ENCODE measurements around the gene KIAA1671.

The KIAA1671 gene

DNA sequence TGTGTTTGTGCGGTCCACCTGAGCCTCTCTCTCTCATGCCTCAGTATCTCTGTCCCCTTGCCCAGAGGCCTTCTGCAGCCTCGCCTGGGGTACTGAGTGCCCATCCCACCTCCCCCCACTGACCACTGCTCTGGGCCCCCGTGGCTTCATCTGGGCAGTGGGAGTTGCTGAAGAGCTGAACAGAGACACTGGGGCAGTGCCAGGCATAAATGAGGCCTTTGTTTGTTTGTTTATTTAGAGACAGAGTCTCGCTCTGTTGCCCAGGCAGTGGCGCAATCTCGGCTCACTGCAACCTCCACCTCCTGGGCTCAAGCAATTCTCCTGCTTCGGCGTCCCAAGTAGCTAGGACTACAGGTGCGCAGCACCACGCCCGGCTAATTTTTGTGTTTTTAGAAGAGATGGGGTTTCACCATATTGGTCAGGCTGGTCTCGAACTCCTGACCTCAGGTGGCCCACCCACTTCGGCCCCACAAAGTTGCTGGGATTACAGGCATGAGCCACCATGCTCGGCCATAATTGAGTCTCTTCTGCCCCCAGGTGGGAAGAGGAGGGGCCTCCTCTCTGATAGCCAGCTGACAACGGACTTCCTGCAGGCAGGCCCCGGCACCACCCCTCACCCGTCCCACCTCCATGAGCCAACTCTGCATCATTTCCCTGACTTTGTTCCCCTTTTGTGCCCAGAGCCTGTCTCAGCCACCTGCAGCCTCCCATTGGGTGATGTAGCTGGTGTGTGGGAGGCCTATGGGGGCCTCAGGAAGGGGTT lies 256.4 kb downstream of the KIAA1671 start:
- no peak overlapping the region for H3K4me3 ChIP-seq (ENCODE audit: low read depth, low read length)
- TF ChIP-seq, protein P1, sequence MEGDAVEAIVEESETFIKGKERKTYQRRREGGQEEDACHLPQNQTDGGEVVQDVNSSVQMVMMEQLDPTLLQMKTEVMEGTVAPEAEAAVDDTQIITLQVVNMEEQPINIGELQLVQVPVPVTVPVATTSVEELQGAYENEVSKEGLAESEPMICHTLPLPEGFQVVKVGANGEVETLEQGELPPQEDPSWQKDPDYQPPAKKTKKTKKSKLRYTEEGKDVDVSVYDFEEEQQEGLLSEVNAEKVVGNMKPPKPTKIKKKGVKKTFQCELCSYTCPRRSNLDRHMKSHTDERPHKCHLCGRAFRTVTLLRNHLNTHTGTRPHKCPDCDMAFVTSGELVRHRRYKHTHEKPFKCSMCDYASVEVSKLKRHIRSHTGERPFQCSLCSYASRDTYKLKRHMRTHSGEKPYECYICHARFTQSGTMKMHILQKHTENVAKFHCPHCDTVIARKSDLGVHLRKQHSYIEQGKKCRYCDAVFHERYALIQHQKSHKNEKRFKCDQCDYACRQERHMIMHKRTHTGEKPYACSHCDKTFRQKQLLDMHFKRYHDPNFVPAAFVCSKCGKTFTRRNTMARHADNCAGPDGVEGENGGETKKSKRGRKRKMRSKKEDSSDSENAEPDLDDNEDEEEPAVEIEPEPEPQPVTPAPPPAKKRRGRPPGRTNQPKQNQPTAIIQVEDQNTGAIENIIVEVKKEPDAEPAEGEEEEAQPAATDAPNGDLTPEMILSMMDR (IDR thresholded peaks at IDR 0.05; ENCODE audit: control insufficient read depth, extremely low read depth, insufficient read depth): no peak
- DNase-seq (ENCODE audit: low read depth): no peak

DNA sequence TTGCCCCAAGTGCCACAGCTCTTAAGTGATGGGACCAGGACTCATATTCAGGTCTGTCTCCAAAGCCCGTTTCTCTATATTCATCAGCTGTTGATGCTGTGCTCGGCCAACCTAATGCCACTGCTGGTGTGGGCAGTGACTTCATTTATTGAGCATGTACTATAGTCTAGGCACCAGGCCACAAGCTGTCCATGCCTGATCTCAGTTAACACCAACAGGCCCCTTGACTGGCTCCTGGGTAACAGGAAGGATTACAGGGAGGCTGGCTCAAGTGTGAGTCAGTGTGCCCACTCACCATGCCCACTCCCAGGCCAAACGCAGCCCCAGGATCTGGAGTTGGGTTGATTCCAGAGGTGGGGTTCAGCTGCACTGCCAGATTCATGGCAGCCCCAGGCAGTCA lies 258.3 kb downstream of the KIAA1671 start:
- H3K4me3 ChIP-seq (ENCODE audit: low read depth, low read length): no peak overlapping the region
- TF ChIP-seq, protein P1 (IDR thresholded peaks at IDR 0.05; ENCODE audit: control insufficient read depth, extremely low read depth, insufficient read depth): no peak
- no peak for DNase-seq (ENCODE audit: low read depth)

DNA sequence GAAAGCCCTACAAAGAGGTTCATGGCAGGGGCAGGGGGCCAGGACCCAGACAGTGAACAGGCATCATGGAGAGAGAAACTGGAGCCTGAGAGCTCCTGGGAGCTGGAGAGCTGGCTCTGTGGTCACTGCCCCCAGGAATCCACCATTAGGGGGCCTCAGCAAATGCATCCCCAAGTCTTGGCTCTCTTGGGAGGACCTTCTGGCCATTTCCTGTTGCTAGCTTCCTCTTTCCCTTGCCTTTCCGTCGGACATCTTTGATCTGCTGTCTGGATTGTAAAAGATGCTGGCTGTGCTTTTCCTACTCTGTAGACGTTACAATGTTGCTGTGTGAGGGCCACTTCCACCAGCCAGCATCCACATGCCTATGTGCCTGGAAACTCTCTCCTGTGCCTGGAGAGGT lies 259.8 kb downstream of the KIAA1671 start:
- no peak for DNase-seq (ENCODE audit: low read depth)
- TF ChIP-seq, protein P1 (IDR thresholded peaks at IDR 0.05; ENCODE audit: control insufficient read depth, extremely low read depth, insufficient read depth): no peak
- no peak overlapping the region for H3K4me3 ChIP-seq (ENCODE audit: low read depth, low read length)

DNA sequence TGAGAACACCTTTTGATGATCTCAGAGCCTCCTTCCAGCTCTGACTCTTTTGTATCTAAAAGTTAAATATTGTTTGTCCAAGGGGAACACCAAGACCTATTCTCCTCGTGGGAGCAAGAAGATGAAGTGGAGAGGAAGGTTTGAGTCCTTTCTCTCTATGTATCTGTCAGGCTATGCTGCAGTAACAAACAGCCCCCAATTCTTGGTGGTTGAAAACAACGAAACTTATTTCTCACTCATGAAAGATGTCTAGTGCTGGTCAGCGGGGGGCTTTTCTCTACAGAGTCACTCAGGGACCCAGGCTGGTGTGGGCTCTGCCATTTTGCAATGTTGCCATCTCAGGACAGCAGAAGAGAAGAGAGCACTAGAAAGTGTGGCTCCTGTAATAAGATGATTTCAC lies 260.7 kb downstream of the KIAA1671 start:
- TF ChIP-seq, protein P1 (IDR thresholded peaks at IDR 0.05; ENCODE audit: control insufficient read depth, extremely low read depth, insufficient read depth): no peak
- H3K4me3 ChIP-seq (ENCODE audit: low read depth, low read length): no peak overlapping the region
- no peak for DNase-seq (ENCODE audit: low read depth)

DNA sequence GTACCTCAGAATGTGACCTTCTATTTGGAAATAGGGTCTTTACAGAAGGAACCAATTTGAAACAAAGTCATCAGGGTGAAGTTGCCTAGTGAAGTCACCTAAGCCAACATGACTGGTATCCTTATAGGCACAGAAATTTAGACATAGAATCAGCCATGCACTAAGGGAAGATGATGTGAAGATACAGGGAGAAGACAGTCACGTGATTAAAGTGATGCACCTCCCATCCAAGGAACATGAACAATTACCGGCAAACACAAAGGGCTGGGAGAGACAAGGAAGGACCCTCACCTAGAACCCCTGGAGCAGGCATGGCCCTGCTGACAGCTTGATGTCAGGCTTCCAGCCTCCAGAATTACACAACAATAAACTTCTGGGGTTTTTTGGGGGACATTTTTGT lies 263.7 kb downstream of the KIAA1671 start:
- H3K4me3 ChIP-seq (ENCODE audit: low read depth, low read length): no peak overlapping the region
- no peak for DNase-seq (ENCODE audit: low read depth)
- TF ChIP-seq, protein P1 (IDR thresholded peaks at IDR 0.05; ENCODE audit: control insufficient read depth, extremely low read depth, insufficient read depth): no peak

DNA sequence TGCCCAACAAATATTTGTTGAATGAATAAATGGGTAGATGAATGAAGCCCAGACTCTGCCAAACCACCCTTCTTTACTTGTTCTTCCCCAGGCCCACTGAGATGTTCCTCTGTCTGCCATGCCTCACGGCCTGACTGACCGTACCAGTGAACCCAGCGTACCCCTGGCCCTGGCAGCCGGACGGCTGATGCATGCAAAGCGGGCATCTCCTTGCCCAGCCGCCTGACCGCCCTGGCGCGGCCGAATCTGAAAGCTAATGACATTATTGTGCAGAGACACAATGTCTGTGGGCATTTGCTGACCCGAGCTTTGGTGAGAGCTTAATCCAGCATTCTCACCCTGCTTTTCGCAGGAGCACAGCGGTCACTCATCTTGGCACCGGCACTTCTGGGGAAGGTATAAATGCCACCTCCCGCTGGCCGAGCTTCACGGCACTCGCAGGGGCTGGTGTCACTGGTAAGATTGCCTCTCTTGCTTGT lies 266.7 kb downstream of the KIAA1671 start, which contains the start of gene CRYBB2:
CRYBB2 (plus strand) TSS at position 429 of the 479 bp plus-strand sequence. CDS start 1,791 bp downstream, outside the sequence.
- TF ChIP-seq, protein P1 (IDR thresholded peaks at IDR 0.05; ENCODE audit: control insufficient read depth, extremely low read depth, insufficient read depth): no peak
- H3K4me3 ChIP-seq (ENCODE audit: low read depth, low read length): no peak within 1 kb of the TSS

More for the DNA sequence above, 266.7 kb downstream of the KIAA1671 start, which contains the start of gene CRYBB2:
- no peak for DNase-seq (ENCODE audit: low read depth)
